ENCODE data around the gene SPACA4.

SPACA4 gene

DNA sequence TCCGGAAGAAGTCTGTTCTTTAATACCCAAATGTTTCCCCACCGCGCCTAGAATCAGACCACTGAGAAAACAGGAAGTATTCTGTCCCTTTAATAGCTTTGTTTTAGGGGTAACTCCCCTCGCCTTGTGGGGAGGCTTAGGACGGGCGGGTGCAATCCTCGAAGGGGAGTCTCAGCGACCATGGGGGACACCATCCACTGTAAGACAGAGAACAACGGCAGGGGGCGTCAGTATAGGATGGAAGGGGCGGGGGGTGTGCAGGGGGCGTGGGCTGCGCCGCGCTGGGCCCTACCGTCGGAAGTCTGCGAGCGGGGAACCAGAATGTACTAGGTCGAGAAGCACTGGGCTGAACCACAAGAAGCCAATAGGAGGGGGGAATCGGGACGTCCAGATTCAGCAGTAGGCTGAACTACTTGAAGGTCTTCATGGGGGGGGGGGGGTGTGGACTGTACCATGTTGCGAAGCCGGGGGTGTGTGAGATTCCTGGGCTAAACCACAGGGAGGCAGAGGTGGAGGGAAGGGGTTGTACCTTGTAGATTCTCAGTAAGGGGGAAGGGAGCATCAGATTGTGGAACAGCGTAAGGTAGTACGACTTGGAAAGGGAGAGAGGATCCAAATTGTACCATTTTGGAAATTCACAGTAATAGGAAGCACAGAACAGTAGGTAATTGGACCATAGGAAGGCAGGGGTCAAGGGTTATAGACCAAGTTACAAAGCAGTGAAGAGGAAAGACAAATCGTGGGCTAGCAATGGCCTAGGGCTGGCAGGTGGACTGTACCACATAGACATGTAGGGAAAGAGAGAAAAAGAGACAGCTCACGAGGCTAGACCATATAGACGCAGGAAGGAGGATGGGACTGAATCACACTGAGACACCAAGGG, 31.6 kb downstream of the SPACA4 start:
- no peaks in the 10 kb centered on the region for H3K9me3 ChIP-seq (ENCODE audit: low read length)
- peak overlapping the region; percentile 64 for H3K27ac ChIP-seq (ENCODE audit: low read depth, low read length)
- no peaks in the 10 kb centered on the region for H3K27me3 ChIP-seq (ENCODE audit: control insufficient read depth in 1 of 2, insufficient read depth in 2 of 2, low read length in 2 of 2)
- H3K9ac ChIP-seq (ENCODE audit: low read length), result peak overlapping the region; percentile 71
- peak overlapping the region; percentile 44 to 91 for H3K4me3 ChIP-seq (ENCODE audit: low read depth in 1 of 2, low read length in 2 of 2)
- peaks cover 25% of the 10 kb centered on the region for H3K4me1 ChIP-seq (ENCODE audit: insufficient read depth, low read length)
- H3K36me3 ChIP-seq (ENCODE audit: insufficient read depth, low read length), result peaks cover 6% of the 10 kb centered on the region

DNA sequence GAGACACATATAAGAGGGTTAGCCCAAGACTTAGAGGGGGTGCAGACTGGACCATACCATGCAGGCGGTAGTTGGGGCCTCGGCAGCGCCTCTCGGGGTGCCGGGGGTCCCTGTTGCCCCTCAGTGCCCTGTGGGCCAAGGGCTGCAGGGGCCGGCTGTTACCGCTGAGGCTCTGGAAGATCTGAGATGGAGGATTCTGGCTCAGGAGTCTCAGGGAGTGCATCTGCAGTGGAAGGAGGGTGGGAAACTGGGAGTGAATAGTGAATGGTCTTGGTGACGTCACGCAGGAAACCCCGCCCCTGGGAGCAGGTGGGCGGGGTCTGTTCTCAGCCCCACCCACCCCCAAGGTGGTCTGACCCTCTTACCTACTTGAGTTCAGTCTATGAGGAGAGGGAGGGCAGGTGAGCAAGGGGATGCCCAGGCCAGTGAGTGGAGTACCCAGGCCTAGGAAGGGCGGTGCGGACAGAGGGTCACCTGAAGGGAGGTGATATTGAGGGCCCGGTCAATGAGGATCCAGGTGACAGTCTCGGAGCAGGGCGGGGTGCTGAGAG, 32.4 kb downstream of the SPACA4 start:
- peak overlapping the region; percentile 71 for H3K9ac ChIP-seq (ENCODE audit: low read length)
- no peaks in the 10 kb centered on the region for H3K36me3 ChIP-seq (ENCODE audit: insufficient read depth, low read length)
- peaks cover 18% of the 10 kb centered on the region for H3K4me1 ChIP-seq (ENCODE audit: insufficient read depth, low read length)
- no peaks in the 10 kb centered on the region for H3K27me3 ChIP-seq (ENCODE audit: control insufficient read depth in 1 of 2, insufficient read depth in 2 of 2, low read length in 2 of 2)
- H3K9me3 ChIP-seq (ENCODE audit: low read length), result no peaks in the 10 kb centered on the region
- peak overlapping the region; percentile 64 for H3K27ac ChIP-seq (ENCODE audit: low read depth, low read length)
- H3K4me3 ChIP-seq (ENCODE audit: low read depth in 1 of 2, low read length in 2 of 2), result peak overlapping the region; percentile 3 to 91

GRCh38 chr19:48639483-48640375, 33.2 kb downstream of the SPACA4 start:
- no peaks in the 10 kb centered on the region for H3K27me3 ChIP-seq (ENCODE audit: control insufficient read depth in 1 of 2, insufficient read depth in 2 of 2, low read length in 2 of 2)
- H3K9ac ChIP-seq (ENCODE audit: low read length), result no peak overlapping the region
- no peaks in the 10 kb centered on the region for H3K36me3 ChIP-seq (ENCODE audit: insufficient read depth, low read length)
- H3K9me3 ChIP-seq (ENCODE audit: low read length), result no peaks in the 10 kb centered on the region
- no peak overlapping the region for H3K27ac ChIP-seq (ENCODE audit: low read depth, low read length)
- no peak overlapping the region for H3K4me3 ChIP-seq (ENCODE audit: low read depth in 1 of 2, low read length in 2 of 2)
- peaks cover 19% of the 10 kb centered on the region for H3K4me1 ChIP-seq (ENCODE audit: insufficient read depth, low read length)

DNA sequence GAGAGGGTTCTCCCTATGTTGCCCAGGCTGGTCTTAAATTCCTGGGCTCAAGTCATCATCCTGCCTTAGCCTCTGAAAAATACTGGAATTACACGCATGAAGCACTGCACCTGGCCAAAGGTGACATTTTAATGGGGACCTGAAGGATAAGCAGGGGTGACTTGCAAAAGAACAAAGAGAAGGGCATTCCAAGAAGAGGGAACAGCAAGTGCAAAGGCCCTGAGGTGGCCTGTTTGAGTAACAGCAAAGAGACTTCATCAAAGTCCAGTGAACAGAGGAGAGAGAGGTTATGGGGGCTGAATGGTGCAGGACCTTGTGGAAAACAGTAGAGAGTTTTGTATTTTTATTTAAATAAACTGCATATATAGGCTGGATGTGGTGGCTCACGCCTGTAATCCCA, 35.3 kb downstream of the SPACA4 start:
- H3K9ac ChIP-seq (ENCODE audit: low read length), result no peak overlapping the region
- H3K36me3 ChIP-seq (ENCODE audit: insufficient read depth, low read length), result no peaks in the 10 kb centered on the region
- no peak overlapping the region for H3K27ac ChIP-seq (ENCODE audit: low read depth, low read length)
- H3K9me3 ChIP-seq (ENCODE audit: low read length), result no peaks in the 10 kb centered on the region
- H3K4me1 ChIP-seq (ENCODE audit: insufficient read depth, low read length), result peaks cover 29% of the 10 kb centered on the region
- H3K27me3 ChIP-seq (ENCODE audit: control insufficient read depth in 1 of 2, insufficient read depth in 2 of 2, low read length in 2 of 2), result no peaks in the 10 kb centered on the region
- no peak overlapping the region for H3K4me3 ChIP-seq (ENCODE audit: low read depth in 1 of 2, low read length in 2 of 2)

GRCh38 chr19:48642862-48643261, 36.3 kb downstream of the SPACA4 start:
- no peak overlapping the region for H3K27ac ChIP-seq (ENCODE audit: low read depth, low read length)
- no peaks in the 10 kb centered on the region for H3K9me3 ChIP-seq (ENCODE audit: low read length)
- no peak overlapping the region for H3K9ac ChIP-seq (ENCODE audit: low read length)
- H3K27me3 ChIP-seq (ENCODE audit: control insufficient read depth in 1 of 2, insufficient read depth in 2 of 2, low read length in 2 of 2), result no peaks in the 10 kb centered on the region
- no peak overlapping the region for H3K4me3 ChIP-seq (ENCODE audit: low read depth in 1 of 2, low read length in 2 of 2)
- peaks cover 29% of the 10 kb centered on the region for H3K4me1 ChIP-seq (ENCODE audit: insufficient read depth, low read length)
- no peaks in the 10 kb centered on the region for H3K36me3 ChIP-seq (ENCODE audit: insufficient read depth, low read length)

DNA sequence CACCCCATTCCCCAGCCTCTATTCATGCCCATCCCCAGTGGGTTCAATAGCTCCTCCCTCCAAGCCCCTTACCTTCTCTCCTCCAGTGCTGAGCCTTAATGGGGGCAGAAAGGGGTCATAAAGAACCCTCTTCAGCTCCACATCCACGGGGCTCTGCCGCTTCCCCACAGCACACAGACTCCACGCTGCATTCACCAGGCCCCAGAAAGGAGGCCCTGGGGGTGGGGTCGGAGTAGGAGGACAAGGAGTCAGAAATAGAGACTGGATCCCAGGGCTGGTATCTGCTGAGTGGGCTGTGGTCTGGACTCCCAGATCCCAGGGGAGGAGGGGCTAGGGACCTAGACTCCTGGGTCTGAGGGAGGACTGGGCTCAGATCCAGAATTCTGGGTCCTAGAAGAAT, 37.8 kb downstream of the SPACA4 start:
- peak overlapping the region in 1 of 2 donors; percentile 86 for H3K4me3 ChIP-seq (ENCODE audit: low read depth in 1 of 2, low read length in 2 of 2)
- no peak overlapping the region for H3K9ac ChIP-seq (ENCODE audit: low read length)
- H3K27ac ChIP-seq (ENCODE audit: low read depth, low read length), result no peak overlapping the region
- no peaks in the 10 kb centered on the region for H3K9me3 ChIP-seq (ENCODE audit: low read length)
- H3K4me1 ChIP-seq (ENCODE audit: insufficient read depth, low read length), result peaks cover 21% of the 10 kb centered on the region
- H3K27me3 ChIP-seq (ENCODE audit: control insufficient read depth in 1 of 2, insufficient read depth in 2 of 2, low read length in 2 of 2), result no peaks in the 10 kb centered on the region
- H3K36me3 ChIP-seq (ENCODE audit: insufficient read depth, low read length), result no peaks in the 10 kb centered on the region

GRCh38 chr19:48644839-48645619, 38.5 kb downstream of the SPACA4 start:
- H3K27ac ChIP-seq (ENCODE audit: low read depth, low read length), result peak overlapping the region; percentile 89
- peak overlapping the region; percentile 66 to 86 for H3K4me3 ChIP-seq (ENCODE audit: low read depth in 1 of 2, low read length in 2 of 2)
- no peaks in the 10 kb centered on the region for H3K27me3 ChIP-seq (ENCODE audit: control insufficient read depth in 1 of 2, insufficient read depth in 2 of 2, low read length in 2 of 2)
- H3K36me3 ChIP-seq (ENCODE audit: insufficient read depth, low read length), result no peaks in the 10 kb centered on the region
- H3K4me1 ChIP-seq (ENCODE audit: insufficient read depth, low read length), result peaks cover 21% of the 10 kb centered on the region
- peak overlapping the region; percentile 82 for H3K9ac ChIP-seq (ENCODE audit: low read length)
- no peaks in the 10 kb centered on the region for H3K9me3 ChIP-seq (ENCODE audit: low read length)

- Histone ChIP-seq H3K36me3 (ENCODE audit: insufficient read depth, low read length) (no peaks in the 10 kb centered on the region), H3K4me1 (ENCODE audit: insufficient read depth, low read length) (peaks cover 21% of the 10 kb centered on the region), H3K9ac (ENCODE audit: low read length) (peak overlapping the region; percentile 82), H3K27ac (ENCODE audit: low read depth, low read length) (peak overlapping the region; percentile 89), H3K9me3 (ENCODE audit: low read length) (no peaks in the 10 kb centered on the region), H3K27me3 (ENCODE audit: control insufficient read depth in 1 of 2, insufficient read depth in 2 of 2, low read length in 2 of 2) (no peaks in the 10 kb centered on the region), H3K4me3 (ENCODE audit: low read depth in 1 of 2, low read length in 2 of 2) (peak overlapping the region; percentile 66 to 86)
Measured at GRCh38 chr19:48645620-48646000, 39.1 kb downstream of the SPACA4 start.

DNA sequence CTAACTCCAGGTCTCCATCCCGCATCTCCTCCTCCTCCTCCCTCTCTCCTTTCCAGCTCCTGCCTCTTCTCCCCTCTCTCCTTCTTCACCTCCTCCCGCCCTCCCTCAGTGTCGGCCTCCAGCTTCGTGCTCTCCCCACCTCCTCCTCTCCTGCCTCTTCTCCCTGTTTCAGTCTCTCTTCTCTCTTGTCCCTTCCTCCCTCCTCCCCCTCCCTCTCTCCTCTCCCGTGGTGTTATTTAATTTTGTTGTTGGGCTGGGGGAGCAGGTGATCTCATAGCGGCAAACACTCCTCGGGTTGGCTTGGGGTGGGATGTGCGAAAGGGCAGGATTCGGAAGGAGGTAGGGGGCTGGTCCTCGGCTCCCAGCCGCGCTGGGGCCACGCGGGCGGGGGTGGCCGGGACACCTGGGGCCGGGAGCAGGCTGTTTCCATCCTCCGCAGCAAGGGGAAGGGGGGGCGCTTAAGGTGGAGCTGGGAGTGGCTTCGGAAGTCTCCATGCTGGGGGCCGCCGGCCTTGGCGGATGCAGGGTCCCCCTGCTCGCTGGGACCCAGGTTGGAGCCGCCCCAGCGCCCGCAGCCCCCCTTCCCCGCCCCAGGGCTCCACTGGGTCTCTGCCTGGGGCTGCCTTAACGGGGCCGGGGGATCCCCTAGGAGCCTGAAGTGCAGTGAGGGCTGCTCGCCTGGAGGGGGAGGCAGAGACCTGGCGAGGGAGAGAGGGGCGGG, 39.6 kb downstream of the SPACA4 start, which contains the start of gene CA11:
TSS of gene CA11 (minus strand) at position 187 of the 721 bp plus-strand sequence. CDS start 555 bp downstream, outside the sequence.
- H3K36me3 ChIP-seq (ENCODE audit: insufficient read depth, low read length), result no peaks in the 10 kb centered on the region
- H3K9ac ChIP-seq (ENCODE audit: low read length), result peak within 1 kb of the TSS; percentile 82
- H3K27ac ChIP-seq (ENCODE audit: low read depth, low read length), result peak within 1 kb of the TSS; percentile 89
- peak within 1 kb of the TSS; percentile 66 to 86 for H3K4me3 ChIP-seq (ENCODE audit: low read depth in 1 of 2, low read length in 2 of 2)
- peaks cover 21% of the 10 kb centered on the region for H3K4me1 ChIP-seq (ENCODE audit: insufficient read depth, low read length)
- no peaks in the 10 kb centered on the region for H3K9me3 ChIP-seq (ENCODE audit: low read length)
- no peaks in the 10 kb centered on the region for H3K27me3 ChIP-seq (ENCODE audit: control insufficient read depth in 1 of 2, insufficient read depth in 2 of 2, low read length in 2 of 2)

- Histone ChIP-seq H3K4me1 (ENCODE audit: insufficient read depth, low read length) (peaks cover 21% of the 10 kb centered on the region), H3K36me3 (ENCODE audit: insufficient read depth, low read length) (no peaks in the 10 kb centered on the region), H3K27me3 (ENCODE audit: control insufficient read depth in 1 of 2, insufficient read depth in 2 of 2, low read length in 2 of 2) (no peaks in the 10 kb centered on the region), H3K4me3 (ENCODE audit: low read depth in 1 of 2, low read length in 2 of 2) (peak overlapping the region in 1 of 2 donors; percentile 86), H3K27ac (ENCODE audit: low read depth, low read length) (no peak overlapping the region), H3K9me3 (ENCODE audit: low read length) (no peaks in the 10 kb centered on the region), H3K9ac (ENCODE audit: low read length) (no peak overlapping the region)
Measured at GRCh38 chr19:48646722-48647216, 40.2 kb downstream of the SPACA4 start.

All from muscle layer of colon (tissue), 2 donors.